Fibroblast of lung (primary cell): ENCODE data around the gene GLDN. TPM values are rescaled to one million over a fixed set of nuclear protein-coding genes. Genes with fewer than 3 reads are reported as not detected.

Experiments used
- DNase-seq, 2 donors: peaks; one replicate each; pipeline versions ENCODE4 v3.0.0 to v3.0.0-alpha.2; 2010; ENCODE audit warnings: low read depth in 2 of 2
- H2AFZ ChIP-seq: 2 replicates; pipeline ENCODE4 v1.5.1; 2012; ENCODE audit warnings: low read length, control low read depth, inconsistent platforms
- H3K27ac ChIP-seq: 2 replicates; pipeline ENCODE4 v1.5.1; 2011; ENCODE audit warnings: low read length, control low read depth; ENCODE audit not compliant: insufficient read depth
- H3K27me3 ChIP-seq: 2 replicates; pipeline ENCODE4 v1.5.1; 2011; ENCODE audit warnings: mild to moderate bottlenecking, low read length; ENCODE audit not compliant: control insufficient read depth, insufficient read depth
- H3K36me3 ChIP-seq: 2 replicates; pipeline ENCODE4 v1.5.1; 2011; ENCODE audit warnings: low read length; ENCODE audit not compliant: control insufficient read depth, insufficient read depth
- H3K4me1 ChIP-seq: 2 replicates; pipeline ENCODE4 v1.5.1; 2011; ENCODE audit warnings: low read length; ENCODE audit not compliant: control insufficient read depth, insufficient read depth; ENCODE audit errors: extremely low read depth
- H3K4me2 ChIP-seq: 2 replicates; pipeline ENCODE4 v1.5.1; 2011; ENCODE audit warnings: low read length, control low read depth; ENCODE audit not compliant: insufficient read depth; ENCODE audit errors: extremely low read depth
- H3K4me3 ChIP-seq, 4 experiments: fragments of 200-600 bp in 1 of 4; sonication (generic) in 1 of 4; replicated peaks in 1 of 4; 2 replicates each; pipeline ENCODE4 v1.5.1; 2011 to 2016; ENCODE audit warnings: low read length in 4 of 4, low read depth in 3 of 4, mild to moderate bottlenecking in 3 of 4, control low read depth in 2 of 4, inconsistent platforms in 1 of 4, mixed read lengths in 1 of 4; ENCODE audit not compliant: insufficient read depth in 1 of 4; ENCODE audit errors: control extremely low read depth in 1 of 4
- H3K79me2 ChIP-seq: 2 replicates; pipeline ENCODE4 v1.5.1; 2012; ENCODE audit warnings: mild to moderate bottlenecking, low read length, inconsistent platforms; ENCODE audit not compliant: control insufficient read depth, insufficient read depth
- H3K9ac ChIP-seq: 2 replicates; pipeline ENCODE4 v1.5.1; 2011; ENCODE audit warnings: mild to moderate bottlenecking, low read length, control low read depth; ENCODE audit not compliant: insufficient read depth
- H3K9me3 ChIP-seq: 2 replicates; pipeline ENCODE4 v1.5.1; 2012; ENCODE audit warnings: low read depth, low read length; ENCODE audit not compliant: control insufficient read depth, insufficient read depth
- H4K20me1 ChIP-seq: 2 replicates; pipeline ENCODE4 v1.5.1; 2011; ENCODE audit warnings: low read length; ENCODE audit not compliant: control insufficient read depth, insufficient read depth; ENCODE audit errors: extremely low read depth
- EZH2 ChIP-seq: IDR thresholded peaks from 2 replicates; pipeline ENCODE4 v1.5.1; 2012; ENCODE audit warnings: low read length, control low read depth, mild to moderate bottlenecking; ENCODE audit errors: missing control alignments
- polyA plus RNA-seq, 2 donors: library from polyadenylated mRNA; depleted of rRNA in 1 of 2; stranded (reverse) in 1 of 2; unstranded in 1 of 2; fragments of >200 nt; gene quantifications; 2 replicates each; pipeline ENCODE4 v1.2.1, GENCODE V29; 2011 to 2012; ENCODE audit warnings: missing spikeins in 1 of 2
- total RNA-seq: library from RNA; depleted of rRNA; stranded (reverse); fragments of >200 nt; gene quantifications from 2 replicates; pipeline ENCODE4 v1.2.1, GENCODE V29; 2014
- TF ChIP-seq, protein P1 (sequence below), 2 donors: IDR thresholded peaks in 1 of 2; conservative IDR thresholded peaks in 1 of 2; 1 replicate in 1 of 2; 2 replicates in 1 of 2; pipeline ENCODE4 v1.5.1; 2011 to 2012; ENCODE audit warnings: low read length in 2 of 2, control low read depth in 1 of 2, inconsistent platforms in 1 of 2, low read depth in 1 of 2, mild to moderate bottlenecking in 1 of 2

Gene GLDN
- total and polyA plus RNA-seq, 2 donors (not counting 1 experiment from before 2014, with no cell fraction given), result 1.8 to 50.7 TPM

DNA sequence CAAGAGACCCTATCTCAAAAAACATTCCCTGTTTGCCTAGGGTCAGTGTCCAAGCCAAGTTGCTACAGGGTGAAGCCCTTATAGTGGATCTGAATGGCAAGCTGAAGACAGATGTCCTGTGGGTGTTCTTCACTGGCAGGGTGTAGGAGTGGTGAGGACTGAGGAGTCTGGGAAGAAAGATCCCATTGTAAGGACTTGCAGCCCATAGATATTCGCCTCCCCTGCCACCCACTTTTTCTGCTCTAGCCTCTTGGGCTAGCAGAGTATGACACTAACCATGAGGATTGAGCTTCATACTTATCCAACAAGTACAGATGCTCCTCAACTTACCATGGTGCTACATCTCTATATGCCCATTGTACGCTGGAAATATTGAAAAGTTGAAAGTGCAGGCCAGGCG lies 16.3 kb upstream of the GLDN start:
- Histone ChIP-seq H2AFZ (no peak overlapping the region), H3K9me3 (no peaks in the 10 kb centered on the region)
- no peak for TF ChIP-seq EZH2
- TF ChIP-seq, protein P1, sequence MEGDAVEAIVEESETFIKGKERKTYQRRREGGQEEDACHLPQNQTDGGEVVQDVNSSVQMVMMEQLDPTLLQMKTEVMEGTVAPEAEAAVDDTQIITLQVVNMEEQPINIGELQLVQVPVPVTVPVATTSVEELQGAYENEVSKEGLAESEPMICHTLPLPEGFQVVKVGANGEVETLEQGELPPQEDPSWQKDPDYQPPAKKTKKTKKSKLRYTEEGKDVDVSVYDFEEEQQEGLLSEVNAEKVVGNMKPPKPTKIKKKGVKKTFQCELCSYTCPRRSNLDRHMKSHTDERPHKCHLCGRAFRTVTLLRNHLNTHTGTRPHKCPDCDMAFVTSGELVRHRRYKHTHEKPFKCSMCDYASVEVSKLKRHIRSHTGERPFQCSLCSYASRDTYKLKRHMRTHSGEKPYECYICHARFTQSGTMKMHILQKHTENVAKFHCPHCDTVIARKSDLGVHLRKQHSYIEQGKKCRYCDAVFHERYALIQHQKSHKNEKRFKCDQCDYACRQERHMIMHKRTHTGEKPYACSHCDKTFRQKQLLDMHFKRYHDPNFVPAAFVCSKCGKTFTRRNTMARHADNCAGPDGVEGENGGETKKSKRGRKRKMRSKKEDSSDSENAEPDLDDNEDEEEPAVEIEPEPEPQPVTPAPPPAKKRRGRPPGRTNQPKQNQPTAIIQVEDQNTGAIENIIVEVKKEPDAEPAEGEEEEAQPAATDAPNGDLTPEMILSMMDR (conservative IDR thresholded peaks at IDR 0.05 in 1 of 2, IDR thresholded peaks at IDR 0.05 in 1 of 2; ENCODE audit: low read depth in 1 of 2, low read length in 2 of 2), result no peak

DNA sequence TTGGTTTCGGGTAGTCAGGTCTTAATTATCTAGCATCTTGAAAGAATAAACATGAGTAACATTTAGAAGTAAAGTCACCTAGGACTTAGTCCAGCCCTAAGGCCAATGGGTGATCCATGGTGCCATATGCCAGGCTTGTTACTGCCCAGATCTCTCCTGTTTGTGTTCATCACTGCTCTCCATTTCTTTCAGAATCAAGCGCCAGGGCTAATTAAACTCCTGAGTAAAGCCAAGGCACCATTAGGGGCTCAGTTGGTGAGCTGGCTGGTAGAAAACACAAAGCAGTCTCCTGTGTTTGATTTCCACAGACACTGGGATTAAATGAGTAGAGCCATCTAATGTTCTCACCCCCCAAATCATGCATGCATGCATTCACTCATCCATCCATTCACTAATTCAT lies 14.4 kb upstream of the GLDN start:
- no peak overlapping the region for H3K4me2 ChIP-seq
- H3K4me1 ChIP-seq, result no peaks in the 10 kb centered on the region
- peaks cover 3% of the 10 kb centered on the region for H3K27me3 ChIP-seq
- H3K27ac ChIP-seq, result no peak overlapping the region
- no peak overlapping the region for H3K4me3 ChIP-seq
- no peak for DNase-seq
- no peaks in the 10 kb centered on the region for H3K79me2 ChIP-seq
- no peaks in the 10 kb centered on the region for H4K20me1 ChIP-seq
- no peak overlapping the region for H2AFZ ChIP-seq
- TF ChIP-seq EZH2, result no peak
- TF ChIP-seq, protein P1 (conservative IDR thresholded peaks at IDR 0.05 in 1 of 2, IDR thresholded peaks at IDR 0.05 in 1 of 2; ENCODE audit: low read depth in 1 of 2, low read length in 2 of 2), result no peak
- H3K9me3 ChIP-seq, result no peaks in the 10 kb centered on the region
- no peak overlapping the region for H3K9ac ChIP-seq
- H3K36me3 ChIP-seq, result no peaks in the 10 kb centered on the region

More for the DNA sequence above, 16.3 kb upstream of the GLDN start:
- Histone ChIP-seq H3K4me1 (no peaks in the 10 kb centered on the region), H3K27ac (no peak overlapping the region), H3K79me2 (no peaks in the 10 kb centered on the region), H3K4me3 (no peak overlapping the region), H3K9ac (no peak overlapping the region), H4K20me1 (no peaks in the 10 kb centered on the region), H3K27me3 (peaks cover 5% of the 10 kb centered on the region), H3K36me3 (no peaks in the 10 kb centered on the region), H3K4me2 (no peak overlapping the region)
- no peak for DNase-seq

DNA sequence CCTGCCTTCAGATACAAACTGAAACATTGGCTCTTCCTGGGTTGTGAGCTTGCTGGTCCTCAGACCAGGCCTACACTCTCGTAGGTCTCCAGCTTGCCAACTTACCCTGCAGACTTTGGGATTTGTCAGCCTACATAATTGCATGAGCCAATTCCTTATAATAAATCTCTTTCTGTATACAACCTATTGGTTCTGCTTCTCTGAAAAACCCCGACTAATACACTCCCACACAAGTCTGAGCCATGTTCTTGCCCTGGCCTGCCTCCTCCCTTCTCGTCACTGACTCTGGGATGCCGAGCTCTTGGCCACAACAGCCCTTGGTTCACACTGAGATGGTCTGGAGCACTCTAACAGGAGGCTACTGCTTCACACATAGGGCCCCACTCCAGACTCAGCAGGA lies 12.5 kb upstream of the GLDN start:
- H4K20me1 ChIP-seq, result no peaks in the 10 kb centered on the region
- H2AFZ ChIP-seq, result no peak overlapping the region
- no peak overlapping the region for H3K4me3 ChIP-seq
- no peaks in the 10 kb centered on the region for H3K9me3 ChIP-seq
- H3K9ac ChIP-seq, result no peak overlapping the region
- no peak for TF ChIP-seq EZH2
- TF ChIP-seq, protein P1 (conservative IDR thresholded peaks at IDR 0.05 in 1 of 2, IDR thresholded peaks at IDR 0.05 in 1 of 2; ENCODE audit: low read depth in 1 of 2, low read length in 2 of 2), result no peak
- no peaks in the 10 kb centered on the region for H3K4me1 ChIP-seq
- H3K27ac ChIP-seq, result no peak overlapping the region
- H3K27me3 ChIP-seq, result peaks cover 3% of the 10 kb centered on the region
- no peaks in the 10 kb centered on the region for H3K79me2 ChIP-seq
- DNase-seq, result no peak
- H3K4me2 ChIP-seq, result no peak overlapping the region
- no peaks in the 10 kb centered on the region for H3K36me3 ChIP-seq
